Activated T-helper 2 cell treated with anti-CD3 and anti-CD28 coated beads, Interferon-gamma antibody, Interleukin-2, Interleukin-4, amounts not matched to agents 10 μg/mL and 5 μg/mL and 100 μg/mL, durations not matched to agents 14 hours and 24 hours and 36 hours (primary cell): ENCODE measurements around the gene DISC1. TPM values are rescaled to one million over a fixed set of nuclear protein-coding genes. Genes with fewer than 3 reads are reported as not detected.

Experiments
- DNase-seq: peaks from one replicate; pipeline ENCODE4 v3.0.0; 2021; ENCODE audit warnings: low spot score
- H3K27ac Mint-ChIP-seq: one replicate; pipeline ENCODE4 v1.8.0; 2021; ENCODE audit warnings: mixed read lengths
- H3K27me3 Mint-ChIP-seq: one replicate; pipeline ENCODE4 v1.8.0; 2021; ENCODE audit warnings: low read depth, mixed read lengths
- H3K36me3 Mint-ChIP-seq: one replicate; pipeline ENCODE4 v1.8.0; 2021; ENCODE audit warnings: low read depth, mixed read lengths
- H3K4me1 Mint-ChIP-seq: one replicate; pipeline ENCODE4 v1.8.0; 2021; ENCODE audit warnings: low read depth, mixed read lengths
- H3K4me3 Mint-ChIP-seq: one replicate; pipeline ENCODE4 v1.8.0; 2021; ENCODE audit warnings: low read depth, mild to moderate bottlenecking, moderate library complexity, mixed read lengths
- H3K9me3 Mint-ChIP-seq: one replicate; pipeline ENCODE4 v1.8.0; 2021; ENCODE audit warnings: mixed read lengths
- intact Hi-C: fragments of 100-400 bp; cut with micrococcal nuclease; formaldehyde crosslinking; loops from one replicate; pipeline ENCODE4 v1.15.1; 2023
- total RNA-seq: library from RNA; stranded (reverse); gene quantifications from 2 replicates; pipeline ENCODE4 v1.2.3, GENCODE V29; 2022

The DISC1 gene
- total RNA-seq, 1 donor from 2014 or later = 1.5 TPM

GRCh38 chr1:231986631-231987336 is 360.2 kb downstream of the DISC1 start:
- Mint-ChIP-seq H3K4me1 (peaks cover 9% of the 10 kb centered on the region), H3K9me3 (no peaks in the 10 kb centered on the region), H3K4me3 (no peak overlapping the region), H3K27me3 (no peaks in the 10 kb centered on the region), H3K36me3 (no peaks in the 10 kb centered on the region), H3K27ac (no peak overlapping the region)
- DNase-seq = no peak
- intact Hi-C loops = no loop called here

- Mint-ChIP-seq H3K9me3 (no peaks in the 10 kb centered on the region), H3K4me3 (no peak overlapping the region), H3K27ac (no peak overlapping the region), H3K4me1 (peaks cover 7% of the 10 kb centered on the region), H3K36me3 (no peaks in the 10 kb centered on the region), H3K27me3 (no peaks in the 10 kb centered on the region)
- intact Hi-C loops = no loop called here
- DNase-seq = no peak
Measured at GRCh38 chr1:231990388-231990787, 363.8 kb downstream of the DISC1 start.

GRCh38 chr1:231991231-231991630 is 364.6 kb downstream of the DISC1 start:
- H3K4me1 Mint-ChIP-seq = peaks cover 2% of the 10 kb centered on the region
- no peak overlapping the region for H3K27ac Mint-ChIP-seq
- intact Hi-C loops = no loop called here
- no peaks in the 10 kb centered on the region for H3K9me3 Mint-ChIP-seq
- no peak overlapping the region for H3K4me3 Mint-ChIP-seq
- H3K27me3 Mint-ChIP-seq = no peaks in the 10 kb centered on the region
- no peak for DNase-seq
- H3K36me3 Mint-ChIP-seq = no peaks in the 10 kb centered on the region

- no peak for DNase-seq
- no peaks in the 10 kb centered on the region for H3K4me1 Mint-ChIP-seq
- peaks cover 4% of the 10 kb centered on the region for H3K27me3 Mint-ChIP-seq
- no peak overlapping the region for H3K27ac Mint-ChIP-seq
- H3K36me3 Mint-ChIP-seq = no peaks in the 10 kb centered on the region
- H3K4me3 Mint-ChIP-seq = no peak overlapping the region
- H3K9me3 Mint-ChIP-seq = no peaks in the 10 kb centered on the region
- intact Hi-C loops = no loop called here
Measured at GRCh38 chr1:231993968-231994455, 367.4 kb downstream of the DISC1 start.

- DNase-seq = no peak
- no peaks in the 10 kb centered on the region for H3K4me1 Mint-ChIP-seq
- peaks cover 13% of the 10 kb centered on the region for H3K27me3 Mint-ChIP-seq
- intact Hi-C loops = no loop called here
- H3K4me3 Mint-ChIP-seq = no peak overlapping the region
- no peaks in the 10 kb centered on the region for H3K36me3 Mint-ChIP-seq
- no peak overlapping the region for H3K27ac Mint-ChIP-seq
- H3K9me3 Mint-ChIP-seq = no peaks in the 10 kb centered on the region
Measured at GRCh38 chr1:231998791-231999190, 372.2 kb downstream of the DISC1 start.

- no peaks in the 10 kb centered on the region for H3K9me3 Mint-ChIP-seq
- intact Hi-C loops = no loop called here
- H3K4me1 Mint-ChIP-seq = peaks cover 2% of the 10 kb centered on the region
- H3K27ac Mint-ChIP-seq = no peak overlapping the region
- no peak overlapping the region for H3K4me3 Mint-ChIP-seq
- H3K27me3 Mint-ChIP-seq = peaks cover 11% of the 10 kb centered on the region
- DNase-seq = no peak
- no peaks in the 10 kb centered on the region for H3K36me3 Mint-ChIP-seq
Measured at GRCh38 chr1:232005300-232005699, 378.7 kb downstream of the DISC1 start.

GRCh38 chr1:232009741-232010140 is 383.2 kb downstream of the DISC1 start:
- no peak for DNase-seq

GRCh38 chr1:232011961-232012360 is 385.4 kb downstream of the DISC1 start:
- Mint-ChIP-seq H3K27me3 (peaks cover 2% of the 10 kb centered on the region), H3K9me3 (no peaks in the 10 kb centered on the region), H3K4me1 (no peaks in the 10 kb centered on the region), H3K36me3 (no peaks in the 10 kb centered on the region), H3K27ac (no peak overlapping the region), H3K4me3 (no peak overlapping the region)
- intact Hi-C loops = no loop called here
- DNase-seq = no peak

More at GRCh38 chr1:232009741-232010140, 383.2 kb downstream of the DISC1 start:
- H3K36me3 Mint-ChIP-seq = no peaks in the 10 kb centered on the region
- no peak overlapping the region for H3K4me3 Mint-ChIP-seq
- peaks cover 7% of the 10 kb centered on the region for H3K27me3 Mint-ChIP-seq
- peaks cover 2% of the 10 kb centered on the region for H3K4me1 Mint-ChIP-seq
- no peaks in the 10 kb centered on the region for H3K9me3 Mint-ChIP-seq
- H3K27ac Mint-ChIP-seq = no peak overlapping the region
- intact Hi-C loops = no loop called here

GRCh38 chr1:232012773-232013386 is 386.3 kb downstream of the DISC1 start:
- H3K4me1 Mint-ChIP-seq = no peaks in the 10 kb centered on the region
- H3K9me3 Mint-ChIP-seq = no peaks in the 10 kb centered on the region
- H3K36me3 Mint-ChIP-seq = no peaks in the 10 kb centered on the region
- no peak for DNase-seq
- H3K27ac Mint-ChIP-seq = no peak overlapping the region
- no peak overlapping the region for H3K4me3 Mint-ChIP-seq
- peaks cover under 1% of the 10 kb centered on the region for H3K27me3 Mint-ChIP-seq
- intact Hi-C loops = no loop called here

- no peaks in the 10 kb centered on the region for H3K9me3 Mint-ChIP-seq
- no peak overlapping the region for H3K4me3 Mint-ChIP-seq
- no peaks in the 10 kb centered on the region for H3K4me1 Mint-ChIP-seq
- H3K27me3 Mint-ChIP-seq = no peaks in the 10 kb centered on the region
- DNase-seq = no peak
- H3K27ac Mint-ChIP-seq = no peak overlapping the region
- H3K36me3 Mint-ChIP-seq = no peaks in the 10 kb centered on the region
- intact Hi-C loops = no loop called here
Measured at GRCh38 chr1:232014941-232015340, 388.4 kb downstream of the DISC1 start.

- Mint-ChIP-seq H3K4me3 (no peak overlapping the region), H3K27me3 (no peaks in the 10 kb centered on the region), H3K27ac (no peak overlapping the region), H3K36me3 (no peaks in the 10 kb centered on the region), H3K4me1 (no peaks in the 10 kb centered on the region), H3K9me3 (no peaks in the 10 kb centered on the region)
- no peak for DNase-seq
- intact Hi-C loops = no loop called here
Measured at GRCh38 chr1:232016616-232017015, 390.0 kb downstream of the DISC1 start.

- no peaks in the 10 kb centered on the region for H3K36me3 Mint-ChIP-seq
- no peaks in the 10 kb centered on the region for H3K9me3 Mint-ChIP-seq
- H3K4me1 Mint-ChIP-seq = no peaks in the 10 kb centered on the region
- no peak overlapping the region for H3K4me3 Mint-ChIP-seq
- DNase-seq = no peak
- intact Hi-C loops = no loop called here
- no peaks in the 10 kb centered on the region for H3K27me3 Mint-ChIP-seq
- H3K27ac Mint-ChIP-seq = no peak overlapping the region
Measured at GRCh38 chr1:232017057-232017456, 390.5 kb downstream of the DISC1 start.

- Mint-ChIP-seq H3K4me1 (no peaks in the 10 kb centered on the region), H3K9me3 (no peaks in the 10 kb centered on the region), H3K4me3 (no peak overlapping the region), H3K27ac (no peak overlapping the region), H3K36me3 (no peaks in the 10 kb centered on the region), H3K27me3 (no peaks in the 10 kb centered on the region)
- no peak for DNase-seq
- intact Hi-C loops = no loop called here
Measured at GRCh38 chr1:232017759-232018158, 391.2 kb downstream of the DISC1 start.
